HCEC 1CT (cell line): ENCODE measurements around the gene EIF3B.
"Not testable (repeated sequence)": the region's sequence is repeated elsewhere in the genome, so short reads cannot be mapped to it uniquely, and the experiment has no call there.

Experiments used
- DNase-seq: peaks from one replicate; pipeline ENCODE4 v3.0.0-alpha.2; 2017

The EIF3B gene

GRCh38 chr7:2350055-2350454 is 4.6 kb upstream of the EIF3B start:
- DNase-seq = no peak

- no peak for DNase-seq
Observed at GRCh38 chr7:2350861-2351260, 3.8 kb upstream of the EIF3B start.

- DNase-seq = no peak
Observed at GRCh38 chr7:2353113-2353935, 1.3 kb upstream of the EIF3B start.

- DNase-seq = peak; percentile 87
Observed at GRCh38 chr7:2353936-2354185, 766 bp upstream of the EIF3B start.

- peak; percentile 11 for DNase-seq
Observed at GRCh38 chr7:2354939-2355704, 495 bp downstream of the EIF3B start.

GRCh38 chr7:2355705-2356008 is 1.0 kb downstream of the EIF3B start:
- no peak for DNase-seq

- no peak for DNase-seq
Observed at GRCh38 chr7:2357165-2357564, 2.5 kb downstream of the EIF3B start.

GRCh38 chr7:2357571-2357970 is 2.9 kb downstream of the EIF3B start:
- DNase-seq = no peak

GRCh38 chr7:2358968-2359527 is 4.4 kb downstream of the EIF3B start:
- DNase-seq = no peak

- DNase-seq = no peak
Observed at GRCh38 chr7:2359610-2360009, 5.0 kb downstream of the EIF3B start.

- no peak for DNase-seq
Observed at GRCh38 chr7:2360796-2361195, 6.2 kb downstream of the EIF3B start.

- DNase-seq = no peak
Observed at GRCh38 chr7:2362385-2363088, 7.9 kb downstream of the EIF3B start.

- no peak for DNase-seq
Observed at GRCh38 chr7:2369139-2369538, 14.5 kb downstream of the EIF3B start.

- no peak for DNase-seq
Observed at GRCh38 chr7:2371329-2371728, 16.7 kb downstream of the EIF3B start.

- no peak for DNase-seq
Observed at GRCh38 chr7:2372724-2373123, 18.1 kb downstream of the EIF3B start.

GRCh38 chr7:2373124-2373556 is 18.5 kb downstream of the EIF3B start:
- DNase-seq = no peak

- no peak for DNase-seq
Observed at GRCh38 chr7:2373646-2374045, 19.0 kb downstream of the EIF3B start.

- no peak for DNase-seq
Observed at GRCh38 chr7:2374401-2374800, 19.8 kb downstream of the EIF3B start.

GRCh38 chr7:2374830-2375728 is 20.5 kb downstream of the EIF3B start:
- no peak for DNase-seq

GRCh38 chr7:2376351-2377154 is 21.9 kb downstream of the EIF3B start:
- DNase-seq = no peak

- DNase-seq = not testable (repeated sequence)
Observed at GRCh38 chr7:2377492-2377891, 22.9 kb downstream of the EIF3B start.

GRCh38 chr7:2378125-2378524 is 23.5 kb downstream of the EIF3B start:
- DNase-seq = not testable (repeated sequence)
